CD4-positive, alpha-beta memory T cell (primary cell): ENCODE results near the gene PAM16. TPM values are rescaled to one million over a fixed set of nuclear protein-coding genes. Genes with fewer than 3 reads are reported as not detected.

Source experiments
- CTCF ChIA-PET: fragments of 350-600 bp; sonication (Branson Sonifier 250); formaldehyde crosslinking; loops from one replicate; lab custom pipeline; 2021; ENCODE audit warnings: inconsistent platforms; ENCODE audit not compliant: partially characterized antibody; lab: Charles Lee
- POLR2A ChIA-PET: fragments of 350-600 bp; sonication (Branson Sonifier 250); formaldehyde crosslinking; loops from one replicate; lab custom pipeline; 2021; ENCODE audit not compliant: partially characterized antibody; lab: Charles Lee
- DNase-seq, 5 donors: peaks; one replicate each; pipeline versions ENCODE4 v3.0.0 to v3.0.0-alpha.2; 2020 to 2022; ENCODE audit warnings: mixed read lengths in 1 of 5
- H3K27ac ChIP-seq: one replicate; pipeline ENCODE4 v1.7.0; 2013; ENCODE audit warnings: low read depth, low read length
- H3K27me3 ChIP-seq: 2 replicates; pipeline ENCODE4 v1.7.0; 2013; ENCODE audit warnings: mild to moderate bottlenecking, low read length, moderate library complexity; ENCODE audit not compliant: insufficient read depth
- H3K36me3 ChIP-seq: 2 replicates; pipeline ENCODE4 v1.7.0; 2013; ENCODE audit warnings: mild to moderate bottlenecking, low read length, moderate library complexity; ENCODE audit not compliant: insufficient read depth
- H3K4me1 ChIP-seq: 2 replicates; pipeline ENCODE4 v1.7.0; 2013; ENCODE audit warnings: mild to moderate bottlenecking, low read length, moderate library complexity; ENCODE audit not compliant: insufficient read depth
- H3K4me3 ChIP-seq, 2 donors: one replicate each; pipeline ENCODE4 v1.7.0; 2013; ENCODE audit warnings: low read length in 2 of 2, mild to moderate bottlenecking in 1 of 2
- H3K9me3 ChIP-seq, 2 donors: one replicate each; pipeline ENCODE4 v1.7.0; 2013; ENCODE audit warnings: low read length in 2 of 2, control low read depth in 1 of 2; ENCODE audit not compliant: control insufficient read depth in 1 of 2
- H3K27ac Mint-ChIP-seq, 7 donors: one replicate each; pipeline ENCODE4 v1.8.0; 2020 to 2021; ENCODE audit warnings: mixed read lengths in 7 of 7, mild to moderate bottlenecking in 6 of 7, inconsistent platforms in 3 of 7, moderate library complexity in 3 of 7
- H3K27me3 Mint-ChIP-seq, 2 donors: one replicate each; pipeline ENCODE4 v1.8.0; 2020 to 2021; ENCODE audit warnings: mixed read lengths in 2 of 2
- H3K36me3 Mint-ChIP-seq, 2 donors: one replicate each; pipeline ENCODE4 v1.8.0; 2020 to 2021; ENCODE audit warnings: mixed read lengths in 2 of 2, inconsistent platforms in 1 of 2, mild to moderate bottlenecking in 1 of 2
- H3K4me1 Mint-ChIP-seq, 4 donors: one replicate each; pipeline ENCODE4 v1.8.0; 2020 to 2021; ENCODE audit warnings: mixed read lengths in 4 of 4, mild to moderate bottlenecking in 1 of 4
- H3K4me3 Mint-ChIP-seq, 8 donors: one replicate each; pipeline ENCODE4 v1.8.0; 2020 to 2021; ENCODE audit warnings: mixed read lengths in 8 of 8, mild to moderate bottlenecking in 7 of 8, moderate library complexity in 6 of 8, inconsistent platforms in 3 of 8
- H3K9me3 Mint-ChIP-seq, 8 donors: one replicate each; pipeline ENCODE4 v1.8.0; 2020 to 2021; ENCODE audit warnings: mixed read lengths in 8 of 8, mild to moderate bottlenecking in 5 of 8, inconsistent platforms in 3 of 8, moderate library complexity in 1 of 8
- intact Hi-C: fragments of 100-400 bp; cut with micrococcal nuclease; formaldehyde crosslinking; loops from one replicate; pipeline ENCODE4 v1.15.1; 2023
- polyA plus RNA-seq, 2 donors: library from polyadenylated mRNA; unstranded; fragments of 300-500 nt; fragmentation: Illumina TruSeq; gene quantifications; one replicate each; pipeline ENCODE4 v1.2.3, GENCODE V29; 2021
- total RNA-seq, 2 experiments: library from RNA; stranded (reverse); gene quantifications; one replicate each; pipeline ENCODE4 v1.2.3, GENCODE V29; 2021

Gene PAM16
- total and polyA plus RNA-seq, 4 experiments from 2014 or later: 34.6 to 54.8 (median 36.7) TPM

DNA sequence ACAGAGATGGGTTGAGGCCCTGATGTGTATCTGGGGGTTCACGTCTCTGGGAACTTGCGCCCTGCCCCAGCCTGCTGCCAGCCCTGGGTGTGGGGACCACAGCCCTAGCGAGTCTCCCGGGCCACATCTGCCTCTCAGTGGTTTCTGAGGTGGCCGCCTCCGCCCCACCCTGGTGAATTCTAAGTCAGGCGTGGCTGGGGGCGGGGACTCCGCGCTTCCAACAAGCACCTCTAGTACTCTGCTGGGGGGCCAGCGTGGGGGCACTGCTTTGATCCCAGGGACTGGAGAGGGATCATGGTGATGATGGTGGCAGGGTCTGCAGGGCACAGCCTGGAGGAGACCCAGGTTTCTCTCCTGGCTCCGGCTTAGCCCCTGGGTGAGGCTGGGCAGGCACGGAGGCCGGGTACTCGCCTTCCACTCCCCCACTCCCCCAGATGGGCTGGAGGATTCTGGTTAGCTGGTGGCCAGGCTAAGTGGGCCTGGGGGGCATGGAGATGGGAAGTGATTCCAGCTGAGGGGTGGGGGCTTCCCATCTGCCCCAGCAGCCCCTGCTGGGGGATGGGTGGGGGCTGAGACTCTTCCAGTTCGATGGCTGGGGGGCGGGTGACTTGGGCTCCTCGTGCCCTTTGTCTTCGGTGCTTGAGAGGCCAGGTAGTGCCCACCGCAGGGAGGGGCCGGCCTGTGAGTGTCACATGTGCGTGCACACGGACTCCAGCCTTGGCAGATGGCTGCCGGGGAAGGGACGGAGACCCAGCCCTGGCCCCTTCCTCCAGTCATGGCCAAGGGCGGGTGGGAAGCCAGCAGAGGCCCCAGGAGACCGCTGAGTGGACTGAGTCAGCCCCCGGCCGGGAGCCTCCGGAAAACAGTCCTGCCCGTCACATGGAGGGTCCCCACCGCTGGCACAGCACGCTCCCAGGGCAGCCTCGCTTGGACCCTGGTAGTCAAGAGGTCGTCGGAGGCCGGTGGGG is 31.4 kb downstream of the PAM16 start:
- H3K4me3 ChIP-seq: no peak overlapping the region
- no peak overlapping the region for H3K27ac ChIP-seq
- Mint-ChIP-seq H3K27ac (peak overlapping the region in 2 of 7 donors; percentile 58 to 66), H3K9me3 (no peaks in the 10 kb centered on the region), H3K36me3 (no peaks in the 10 kb centered on the region), H3K4me3 (peak overlapping the region in 1 of 8 donors; percentile 49), H3K4me1 (peaks cover 2 to 15% (median 9%) of the 10 kb centered on the region in 4 donors), H3K27me3 (peaks cover 2 to 3% of the 10 kb centered on the region in 2 donors)
- peak; percentile 43 to 68 (median 52) for DNase-seq
- H3K4me1 ChIP-seq: peaks cover 15% of the 10 kb centered on the region
- H3K36me3 ChIP-seq: no peaks in the 10 kb centered on the region
- intact Hi-C loops: no loop called here
- CTCF ChIA-PET: no interaction called here
- no peaks in the 10 kb centered on the region for H3K27me3 ChIP-seq
- POLR2A ChIA-PET: interaction anchor here (0.9 kb wide), 1 partner anchor 12 kb away, joined by 3 read pairs; no protein-coding TSS in a partner anchor
- no peaks in the 10 kb centered on the region for H3K9me3 ChIP-seq

DNA sequence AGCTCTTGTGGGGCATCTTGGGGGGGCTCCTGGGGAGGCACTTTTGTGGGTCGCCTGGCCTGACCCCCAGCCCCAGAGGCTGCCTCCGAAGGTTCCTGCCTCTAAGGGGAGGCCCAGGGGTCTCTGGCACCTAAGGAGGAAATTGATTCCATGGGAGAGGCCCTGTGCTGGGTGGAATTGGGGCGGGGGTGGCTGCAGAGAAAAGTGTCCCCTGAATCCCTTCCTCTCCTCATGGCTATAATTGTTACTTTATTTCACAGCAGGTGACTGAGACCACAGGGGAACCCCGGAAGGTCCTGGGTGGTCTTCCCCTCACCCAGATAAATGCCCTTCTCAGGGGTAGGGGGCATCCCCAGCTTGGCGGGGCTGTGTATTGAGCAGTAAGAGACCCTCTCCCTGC is 32.2 kb downstream of the PAM16 start:
- Histone ChIP-seq H3K27me3 (no peaks in the 10 kb centered on the region), H3K4me1 (peaks cover 19% of the 10 kb centered on the region), H3K27ac (no peak overlapping the region), H3K36me3 (no peaks in the 10 kb centered on the region), H3K9me3 (no peaks in the 10 kb centered on the region), H3K4me3 (no peak overlapping the region)
- peak in 1 of 5 donors; percentile 24 for DNase-seq
- ChIA-PET POLR2A (interaction anchor here (0.9 kb wide), 1 partner anchor 11 kb away, joined by 3 read pairs; no protein-coding TSS in a partner anchor), CTCF (interaction anchor here (1.0 kb wide), 1 partner anchor 11 kb away, joined by 5 read pairs; no protein-coding TSS in a partner anchor)
- Mint-ChIP-seq H3K4me1 (peaks cover 9 to 22% (median 16%) of the 10 kb centered on the region in 4 donors), H3K27me3 (peaks cover 7 to 11% of the 10 kb centered on the region in 2 donors), H3K9me3 (no peaks in the 10 kb centered on the region), H3K36me3 (peaks cover 0 to 2% of the 10 kb centered on the region in 2 donors), H3K4me3 (peak overlapping the region in 1 of 8 donors; percentile 20), H3K27ac (peak overlapping the region in 1 of 7 donors; percentile 58)
- intact Hi-C loops: no loop called here

DNA sequence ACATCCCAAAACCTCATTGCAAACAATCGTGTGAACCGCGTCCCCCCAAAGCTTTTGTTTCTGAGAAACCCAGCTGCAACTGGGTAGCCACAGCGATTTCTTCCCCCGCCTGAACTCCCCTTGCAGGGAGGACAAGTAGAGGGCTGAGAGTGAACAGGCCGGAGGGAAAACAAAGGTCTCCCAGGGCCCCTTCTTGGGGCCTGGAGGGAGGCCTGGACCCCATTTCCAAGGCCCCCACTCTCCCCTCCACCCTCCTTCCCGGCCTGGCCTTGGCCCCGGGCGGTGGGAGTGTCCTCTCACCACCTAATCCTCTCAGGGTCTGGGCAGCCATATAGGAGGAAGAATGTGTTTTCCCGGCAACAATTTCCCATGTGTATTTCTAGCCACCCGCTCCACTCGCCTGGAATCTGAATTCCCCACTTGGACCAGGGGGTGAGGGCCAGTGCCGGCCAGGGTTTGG is 32.6 kb downstream of the PAM16 start:
- Histone ChIP-seq H3K27ac (no peak overlapping the region), H3K9me3 (no peaks in the 10 kb centered on the region), H3K4me1 (peaks cover 23% of the 10 kb centered on the region), H3K4me3 (no peak overlapping the region), H3K36me3 (no peaks in the 10 kb centered on the region), H3K27me3 (no peaks in the 10 kb centered on the region)
- Mint-ChIP-seq H3K4me3 (peak overlapping the region in 1 of 8 donors; percentile 44), H3K9me3 (no peaks in the 10 kb centered on the region), H3K27me3 (peaks cover 7 to 11% of the 10 kb centered on the region in 2 donors), H3K27ac (no peak overlapping the region), H3K36me3 (peaks cover 0 to 2% of the 10 kb centered on the region in 2 donors), H3K4me1 (peaks cover 9 to 22% (median 16%) of the 10 kb centered on the region in 4 donors)
- ChIA-PET CTCF (interaction anchor here (1.0 kb wide), 2 partner anchors 9 to 10 kb away, joined by 3 to 5 read pairs; no protein-coding TSS in a partner anchor), POLR2A (interaction anchor here (0.9 kb wide), 1 partner anchor 11 kb away, joined by 3 read pairs; no protein-coding TSS in a partner anchor)
- intact Hi-C loops: no loop called here
- peak in 1 of 5 donors; percentile 35 for DNase-seq

DNA sequence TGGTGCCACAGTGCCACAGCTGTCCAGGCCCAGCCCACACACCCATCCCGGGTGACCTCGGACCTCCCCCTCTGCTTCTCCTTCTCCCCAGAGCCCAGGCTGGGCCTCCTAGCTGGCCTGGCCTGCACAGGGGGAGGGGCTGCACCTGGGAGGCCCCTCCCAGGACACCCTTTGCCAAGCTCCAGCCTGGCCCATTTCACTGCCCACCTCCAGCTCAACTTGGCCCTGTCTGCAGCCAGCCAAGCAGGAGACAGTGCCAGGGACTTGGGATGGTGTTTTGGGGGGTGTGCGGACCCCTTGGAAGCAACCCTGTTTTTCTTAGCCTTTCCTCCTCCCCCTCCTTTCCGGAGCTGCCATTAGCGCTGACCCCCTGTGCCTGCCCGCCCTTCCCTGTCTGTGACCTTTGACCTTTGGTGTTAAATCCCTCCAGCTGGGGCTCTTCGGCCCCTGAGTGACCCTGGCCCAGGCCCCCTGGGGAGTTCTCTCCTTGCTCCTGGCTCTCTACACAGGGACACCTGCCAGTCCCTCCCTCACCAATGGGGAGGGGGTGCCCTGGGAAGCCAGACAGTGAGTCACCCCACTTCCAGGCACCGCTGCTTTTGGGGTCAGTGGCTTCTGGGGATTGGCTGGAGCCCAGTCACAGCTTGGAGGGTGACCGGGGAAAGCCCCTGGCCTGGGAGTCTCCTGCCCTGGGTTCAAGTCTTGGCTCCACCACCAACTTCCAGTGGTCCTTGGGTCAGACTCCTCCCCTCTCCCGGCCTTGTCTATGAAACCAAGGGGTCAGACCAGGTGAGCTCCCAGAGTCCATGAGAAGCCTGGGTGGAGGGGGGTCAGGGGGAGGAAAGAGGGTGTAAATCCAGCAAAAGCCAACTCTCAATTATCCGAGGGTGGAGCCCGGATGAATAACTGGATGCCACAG is 33.3 kb downstream of the PAM16 start:
- POLR2A ChIA-PET: no interaction called here
- Histone ChIP-seq H3K4me3 (no peak overlapping the region), H3K27ac (no peak overlapping the region), H3K9me3 (no peaks in the 10 kb centered on the region), H3K4me1 (peaks cover 23% of the 10 kb centered on the region), H3K36me3 (no peaks in the 10 kb centered on the region), H3K27me3 (no peaks in the 10 kb centered on the region)
- peaks cover 0 to 2% of the 10 kb centered on the region in 2 donors for H3K36me3 Mint-ChIP-seq
- H3K9me3 Mint-ChIP-seq: no peaks in the 10 kb centered on the region
- H3K4me1 Mint-ChIP-seq: peaks cover 9 to 22% (median 16%) of the 10 kb centered on the region in 4 donors
- intact Hi-C loops: no loop called here
- no peak overlapping the region for H3K27ac Mint-ChIP-seq
- H3K27me3 Mint-ChIP-seq: peaks cover 7 to 11% of the 10 kb centered on the region in 2 donors
- CTCF ChIA-PET: interaction anchor here (1.0 kb wide), 2 partner anchors 9 kb away, joined by 3 to 5 read pairs; no protein-coding TSS in a partner anchor
- DNase-seq: peak in 1 of 5 donors; percentile 40
- peak overlapping the region in 2 of 8 donors; percentile 44 to 65 for H3K4me3 Mint-ChIP-seq

DNA sequence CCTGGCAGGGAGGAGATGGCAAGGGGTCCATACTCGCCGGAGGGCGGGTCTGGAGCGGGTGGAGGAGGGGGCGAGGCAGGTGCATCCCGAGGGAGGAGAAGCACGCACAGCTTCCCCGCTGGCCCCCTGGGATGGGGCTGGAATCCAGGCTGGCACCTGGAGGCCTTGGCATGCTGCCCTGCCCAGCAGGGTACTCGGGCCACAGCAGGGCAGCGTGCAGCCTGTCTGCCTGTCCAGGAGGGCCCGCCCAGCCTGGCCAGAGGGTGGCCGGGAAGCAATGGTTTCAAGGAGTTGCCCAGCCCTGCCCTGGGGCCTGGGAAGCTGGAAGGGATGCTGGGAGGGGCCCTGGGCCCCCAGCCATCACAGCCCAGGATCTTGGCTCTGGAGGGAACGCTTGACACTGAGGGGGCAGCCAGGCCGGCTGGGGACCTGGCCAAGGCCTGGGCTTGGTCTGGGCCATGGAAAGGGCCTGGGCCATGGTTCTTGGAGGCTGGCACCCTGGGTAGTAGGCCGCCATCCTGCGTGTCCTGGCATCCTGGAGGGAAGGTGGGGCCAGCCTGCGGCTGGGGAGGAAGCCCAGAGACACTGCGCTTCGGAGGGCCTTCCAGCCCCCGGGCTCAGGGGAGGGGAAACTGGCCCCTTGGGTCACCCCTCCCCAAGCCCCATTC is 34.1 kb downstream of the PAM16 start:
- no peak for DNase-seq
- H3K9me3 Mint-ChIP-seq: no peaks in the 10 kb centered on the region
- Histone ChIP-seq H3K9me3 (no peaks in the 10 kb centered on the region), H3K4me3 (no peak overlapping the region), H3K4me1 (peaks cover 23% of the 10 kb centered on the region), H3K27me3 (no peaks in the 10 kb centered on the region), H3K27ac (no peak overlapping the region), H3K36me3 (no peaks in the 10 kb centered on the region)
- POLR2A ChIA-PET: no interaction called here
- peaks cover 9 to 22% (median 16%) of the 10 kb centered on the region in 4 donors for H3K4me1 Mint-ChIP-seq
- CTCF ChIA-PET: no interaction called here
- no peak overlapping the region for H3K27ac Mint-ChIP-seq
- peaks cover 7 to 11% of the 10 kb centered on the region in 2 donors for H3K27me3 Mint-ChIP-seq
- intact Hi-C loops: no loop called here
- peak overlapping the region in 3 of 8 donors; percentile 15 to 25 (median 25) for H3K4me3 Mint-ChIP-seq
- peaks cover 0 to 2% of the 10 kb centered on the region in 2 donors for H3K36me3 Mint-ChIP-seq

DNA sequence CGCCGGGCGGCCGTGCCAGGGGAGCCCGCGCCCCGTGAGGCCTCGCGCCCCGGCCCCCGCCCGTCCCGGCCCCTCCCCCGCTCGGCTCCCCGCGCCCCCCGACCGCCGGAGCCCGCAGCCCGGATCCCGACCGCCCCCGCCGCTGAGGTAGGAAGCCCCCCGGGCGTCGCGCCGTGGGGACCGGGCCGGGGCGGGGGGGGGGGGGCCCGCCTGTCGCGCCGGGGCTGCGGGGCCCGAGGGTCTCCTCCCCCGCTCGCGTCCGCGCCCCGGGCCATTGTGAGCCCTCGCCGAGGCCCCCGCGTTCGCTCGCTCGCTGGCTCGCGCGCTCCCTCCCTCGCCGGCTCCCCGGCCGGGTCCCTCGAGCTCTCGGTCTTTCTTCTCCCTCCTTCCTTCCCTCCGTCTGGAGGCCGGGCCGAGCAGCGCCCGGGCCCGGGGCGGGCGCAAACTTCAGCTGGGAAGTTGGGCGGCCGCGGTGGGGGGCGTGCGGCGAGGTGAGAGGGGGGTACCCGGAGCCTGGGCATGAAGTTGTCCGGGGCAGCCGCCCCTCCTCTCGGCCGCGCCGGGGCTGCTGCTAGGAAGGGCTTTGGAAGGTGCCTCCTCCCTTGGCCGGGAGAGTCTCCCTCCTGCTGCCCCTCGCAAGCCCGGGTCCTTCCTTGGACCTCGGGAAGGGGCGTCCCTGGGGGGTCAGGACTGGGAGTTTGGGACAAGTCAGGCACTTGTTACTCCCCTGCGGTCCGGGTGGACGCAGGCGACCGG is 34.8 kb downstream of the PAM16 start:
- no peak overlapping the region for H3K4me3 ChIP-seq
- DNase-seq: no peak
- Mint-ChIP-seq H3K4me3 (peak overlapping the region in 4 of 8 donors; percentile 21 to 63 (median 25)), H3K4me1 (peaks cover 9 to 22% (median 16%) of the 10 kb centered on the region in 4 donors), H3K9me3 (no peaks in the 10 kb centered on the region), H3K27me3 (peaks cover 7 to 11% of the 10 kb centered on the region in 2 donors), H3K27ac (no peak overlapping the region), H3K36me3 (peaks cover 0 to 2% of the 10 kb centered on the region in 2 donors)
- H3K27me3 ChIP-seq: no peaks in the 10 kb centered on the region
- intact Hi-C loops: no loop called here
- peaks cover 23% of the 10 kb centered on the region for H3K4me1 ChIP-seq
- ChIA-PET POLR2A (no interaction called here), CTCF (no interaction called here)
- no peak overlapping the region for H3K27ac ChIP-seq
- no peaks in the 10 kb centered on the region for H3K36me3 ChIP-seq
- H3K9me3 ChIP-seq: no peaks in the 10 kb centered on the region
